Endothelial cell of umbilical vein (primary cell): ENCODE results near the gene SKI.

Experiments used
- POLR2A ChIP-seq: IDR thresholded peaks from 2 replicates; pipeline ENCODE4 v1.6.1; 2012; ENCODE audit warnings: low read depth, mild to moderate bottlenecking, control low read depth, low read length
- TF ChIP-seq, protein P1 (sequence below), 2 donors: IDR thresholded peaks; 1 replicate in 1 of 2; 2 replicates in 1 of 2; pipeline ENCODE4 v1.5.1; 2011; ENCODE audit warnings: low read length in 2 of 2, mild to moderate bottlenecking in 2 of 2, moderate library complexity in 2 of 2, control low read depth in 1 of 2, inconsistent platforms in 1 of 2, low read depth in 1 of 2; ENCODE audit not compliant: insufficient read depth in 1 of 2; ENCODE audit errors: extremely low read depth in 1 of 2
- TF ChIP-seq, protein P2 (sequence below): IDR thresholded peaks from 2 replicates; pipeline ENCODE4 v1.6.1; 2011; ENCODE audit not compliant: insufficient read depth, insufficient read length

DNA sequence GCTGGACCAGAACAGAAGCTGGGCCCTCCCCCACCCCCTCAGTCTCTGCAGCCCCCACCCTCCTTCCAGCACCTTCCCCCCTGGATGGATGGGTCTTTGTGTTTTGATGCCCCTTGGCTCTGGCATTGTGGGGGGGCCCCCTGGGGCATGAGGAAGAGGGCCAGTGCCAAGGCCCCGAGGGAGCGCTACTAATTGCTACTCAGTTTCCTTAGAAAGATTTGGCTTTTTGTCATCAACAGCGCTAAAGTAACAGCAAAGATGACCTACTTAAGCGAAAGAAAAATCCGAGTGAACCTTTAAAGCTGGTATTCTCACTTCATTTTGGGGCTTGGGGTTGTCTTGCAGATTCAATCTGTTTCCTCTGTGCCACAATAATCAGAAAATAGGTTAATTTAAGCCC is 63.5 kb downstream of the SKI start:
- TF ChIP-seq, protein P1, sequence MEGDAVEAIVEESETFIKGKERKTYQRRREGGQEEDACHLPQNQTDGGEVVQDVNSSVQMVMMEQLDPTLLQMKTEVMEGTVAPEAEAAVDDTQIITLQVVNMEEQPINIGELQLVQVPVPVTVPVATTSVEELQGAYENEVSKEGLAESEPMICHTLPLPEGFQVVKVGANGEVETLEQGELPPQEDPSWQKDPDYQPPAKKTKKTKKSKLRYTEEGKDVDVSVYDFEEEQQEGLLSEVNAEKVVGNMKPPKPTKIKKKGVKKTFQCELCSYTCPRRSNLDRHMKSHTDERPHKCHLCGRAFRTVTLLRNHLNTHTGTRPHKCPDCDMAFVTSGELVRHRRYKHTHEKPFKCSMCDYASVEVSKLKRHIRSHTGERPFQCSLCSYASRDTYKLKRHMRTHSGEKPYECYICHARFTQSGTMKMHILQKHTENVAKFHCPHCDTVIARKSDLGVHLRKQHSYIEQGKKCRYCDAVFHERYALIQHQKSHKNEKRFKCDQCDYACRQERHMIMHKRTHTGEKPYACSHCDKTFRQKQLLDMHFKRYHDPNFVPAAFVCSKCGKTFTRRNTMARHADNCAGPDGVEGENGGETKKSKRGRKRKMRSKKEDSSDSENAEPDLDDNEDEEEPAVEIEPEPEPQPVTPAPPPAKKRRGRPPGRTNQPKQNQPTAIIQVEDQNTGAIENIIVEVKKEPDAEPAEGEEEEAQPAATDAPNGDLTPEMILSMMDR (IDR thresholded peaks at IDR 0.05; ENCODE audit: extremely low read depth in 1 of 2, insufficient read depth in 1 of 2, low read depth in 1 of 2, low read length in 2 of 2), result no peak
- TF ChIP-seq, protein P2, sequence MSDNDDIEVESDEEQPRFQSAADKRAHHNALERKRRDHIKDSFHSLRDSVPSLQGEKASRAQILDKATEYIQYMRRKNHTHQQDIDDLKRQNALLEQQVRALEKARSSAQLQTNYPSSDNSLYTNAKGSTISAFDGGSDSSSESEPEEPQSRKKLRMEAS, result no peak
- no peak for TF ChIP-seq POLR2A
